ENCODE measurements around the gene FPR3. TPM values are rescaled to one million over a fixed set of nuclear protein-coding genes. Genes with fewer than 3 reads are reported as not detected.

The FPR3 gene
- total and polyA plus RNA-seq, 9 of the 15 experiments (the other 6 are each of a cell fraction or from before 2014, with no cell fraction given): 0.08 to 0.51 (median 0.22) TPM; not detected in 1

DNA sequence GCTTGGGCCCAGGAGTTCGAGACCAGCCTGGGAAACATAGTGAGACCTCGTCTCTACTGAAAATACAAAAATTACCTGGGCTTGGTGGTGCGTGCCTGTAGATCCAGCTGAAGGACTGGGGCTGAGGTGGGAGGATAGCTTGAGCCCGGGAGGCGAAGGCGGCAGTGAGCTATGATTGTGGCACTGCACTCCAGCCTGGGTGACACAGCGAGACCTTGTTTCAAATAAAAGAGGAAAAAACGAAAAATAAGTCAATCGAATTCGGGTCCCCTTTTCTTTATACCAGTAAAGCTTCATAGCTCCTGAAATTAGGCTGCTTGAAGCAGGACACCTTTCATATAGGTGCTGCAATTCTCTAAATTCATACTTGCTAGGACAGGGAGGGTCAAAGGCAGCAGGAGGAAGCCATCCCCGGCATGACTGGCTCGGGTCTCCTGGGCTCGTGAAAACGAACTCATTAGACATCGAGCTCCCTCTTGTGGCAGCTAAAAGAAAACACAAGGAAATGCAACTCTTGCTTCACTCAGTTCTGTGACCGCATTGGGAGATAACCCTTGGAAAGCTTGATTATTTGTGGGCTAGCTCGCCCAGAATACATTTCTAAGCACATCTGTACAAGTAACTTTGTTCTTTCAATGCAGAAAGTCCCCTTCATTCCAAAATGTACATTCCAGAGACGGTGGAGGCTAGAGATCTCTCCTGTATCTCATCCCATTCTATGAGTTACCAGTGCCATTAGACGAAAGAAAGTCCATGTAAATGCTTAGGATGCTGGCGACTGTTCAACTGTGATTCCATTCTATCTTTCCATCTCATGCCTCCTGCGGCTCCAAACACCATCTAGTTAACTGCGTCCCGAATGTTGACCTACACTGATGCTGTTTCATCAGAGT is 17.1 kb upstream of the FPR3 start (continued):
- TF ChIP-seq BHLHE40 (IDR thresholded peaks at IDR 0.05; ENCODE audit: low read length) (peak; percentile 28; the same call in 1 of the 2 replicates), ELF1 (tag; IDR thresholded peaks at IDR 0.05) (peak; percentile 65; the same call in 1 of the 2 replicates), REST (IDR thresholded peaks at IDR 0.05; ENCODE audit: borderline replicate concordance) (peak; percentile 86), REST (CRISPR knock-in tag; IDR thresholded peaks at IDR 0.05; ENCODE audit: low read depth) (no peak), MBD1 (CRISPR knock-in tag; IDR thresholded peaks at IDR 0.05) (no peak), ZBTB7A (IDR thresholded peaks at IDR 0.05; ENCODE audit: borderline replicate concordance, control insufficient read depth, low read depth, low read length) (peak; percentile 59; the same call in 1 of the 2 replicates), IRF9 (tag; IDR thresholded peaks at IDR 0.05) (peak; percentile 40; the same call in 1 of the 2 replicates), CTCF (IDR thresholded peaks at IDR 0.05 in 2 of 3, conservative IDR thresholded peaks at IDR 0.05 in 1 of 3; ENCODE audit: insufficient read depth in 2 of 3, low read depth in 1 of 3, low read length in 3 of 3) (peak; percentile 84 to 92 (median 88)), HNRNPH1 (optimal IDR thresholded peaks at IDR 0.05; ENCODE audit: low read depth, low read length) (no peak), EP400 (IDR thresholded peaks at IDR 0.05) (0 out of 2 replicates have a peak, but pooled peaks have one; percentile 23), ZNF507 (tag; conservative IDR thresholded peaks at IDR 0.05) (no peak), BACH1 (tag; IDR thresholded peaks at IDR 0.05) (no peak), POLR2A (conservative IDR thresholded peaks at IDR 0.05) (no peak), MECOM (CRISPR knock-in tag; IDR thresholded peaks at IDR 0.05) (no peak)
